BJ (cell line): ENCODE data around the gene SRSF4. TPM values are rescaled to one million over a fixed set of nuclear protein-coding genes. Genes with fewer than 3 reads are reported as not detected.

Source experiments
- CTCF ChIA-PET: fragments of 350-600 bp; formaldehyde crosslinking; extraction: SDS; loops from one replicate; lab custom pipeline; 2021; ENCODE audit warnings: antibody characterized with exemption, inconsistent platforms; lab: Yijun Ruan, JAX
- POLR2A ChIA-PET: fragments of 300-600 bp; sonication (Branson Sonifier 250); formaldehyde crosslinking; extraction: SDS; loops from one replicate; lab custom pipeline; 2021; ENCODE audit warnings: antibody characterized with exemption; lab: Charles Lee
- DNase-seq: peaks from one replicate; pipeline ENCODE4 v3.0.0-alpha.2; 2011; ENCODE audit warnings: low read depth
- H3K27me3 ChIP-seq: 2 replicates; pipeline ENCODE4 v1.6.0; 2011; ENCODE audit warnings: low read length; ENCODE audit not compliant: control insufficient read depth, insufficient read depth
- H3K36me3 ChIP-seq: 2 replicates; pipeline ENCODE4 v1.5.1; 2011; ENCODE audit warnings: low read length; ENCODE audit not compliant: control insufficient read depth, insufficient read depth
- H3K4me3 ChIP-seq: 2 replicates; pipeline ENCODE4 v1.5.1; 2011; ENCODE audit warnings: low read depth, mild to moderate bottlenecking, control low read depth, low read length
- polyA plus RNA-seq: library from polyadenylated mRNA; depleted of rRNA; stranded (reverse); fragments of >200 nt; gene quantifications from 2 replicates; pipeline ENCODE4 v1.2.3, GENCODE V29; 2011; rRNA removed
- small RNA-seq: library from RNA; depleted of rRNA; stranded (forward); fragments of <200 nt; gene quantifications from one replicate; pipeline ENCODE3, GENCODE V24; 2012; ENCODE audit warnings: low replicate concordance, low read depth; ENCODE audit not compliant: insufficient read length
- TF ChIP-seq, protein P1 (sequence below): IDR thresholded peaks from 2 replicates; pipeline ENCODE4 v1.5.1; 2011; ENCODE audit warnings: low read depth, mild to moderate bottlenecking, control low read depth, inconsistent platforms, low read length, moderate library complexity; ENCODE audit not compliant: insufficient read depth

SRSF4 gene
- polyA plus RNA-seq, 1 experiment = 19.6 TPM

DNA sequence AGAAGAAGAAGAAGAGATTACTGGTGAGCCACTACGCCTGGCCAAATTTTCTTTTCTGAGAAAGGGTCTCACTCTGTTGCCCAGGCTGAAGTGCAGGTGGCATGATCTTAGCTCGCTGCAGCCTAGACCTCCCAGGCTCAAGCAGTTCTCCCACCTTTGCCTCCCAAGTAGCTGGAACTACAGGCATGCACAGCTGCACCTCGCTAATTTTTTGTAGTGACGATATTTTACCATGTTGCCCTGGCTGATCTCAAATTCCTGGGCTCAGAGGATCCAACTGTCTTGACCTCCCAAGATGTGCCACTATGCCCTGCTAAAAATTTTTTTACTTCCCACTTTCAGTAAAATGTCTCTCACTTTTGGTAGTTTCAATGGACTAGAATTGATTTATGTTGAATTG, 82.4 kb downstream of the SRSF4 start:
- CTCF ChIA-PET = interaction anchor here (1.5 kb wide), 1 partner anchor 1281 kb away, joined by 5 read pairs; no protein-coding TSS in a partner anchor
- H3K27me3 ChIP-seq = no peaks in the 10 kb centered on the region
- no peak overlapping the region for H3K4me3 ChIP-seq
- TF ChIP-seq, protein P1, sequence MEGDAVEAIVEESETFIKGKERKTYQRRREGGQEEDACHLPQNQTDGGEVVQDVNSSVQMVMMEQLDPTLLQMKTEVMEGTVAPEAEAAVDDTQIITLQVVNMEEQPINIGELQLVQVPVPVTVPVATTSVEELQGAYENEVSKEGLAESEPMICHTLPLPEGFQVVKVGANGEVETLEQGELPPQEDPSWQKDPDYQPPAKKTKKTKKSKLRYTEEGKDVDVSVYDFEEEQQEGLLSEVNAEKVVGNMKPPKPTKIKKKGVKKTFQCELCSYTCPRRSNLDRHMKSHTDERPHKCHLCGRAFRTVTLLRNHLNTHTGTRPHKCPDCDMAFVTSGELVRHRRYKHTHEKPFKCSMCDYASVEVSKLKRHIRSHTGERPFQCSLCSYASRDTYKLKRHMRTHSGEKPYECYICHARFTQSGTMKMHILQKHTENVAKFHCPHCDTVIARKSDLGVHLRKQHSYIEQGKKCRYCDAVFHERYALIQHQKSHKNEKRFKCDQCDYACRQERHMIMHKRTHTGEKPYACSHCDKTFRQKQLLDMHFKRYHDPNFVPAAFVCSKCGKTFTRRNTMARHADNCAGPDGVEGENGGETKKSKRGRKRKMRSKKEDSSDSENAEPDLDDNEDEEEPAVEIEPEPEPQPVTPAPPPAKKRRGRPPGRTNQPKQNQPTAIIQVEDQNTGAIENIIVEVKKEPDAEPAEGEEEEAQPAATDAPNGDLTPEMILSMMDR = no peak
- no peaks in the 10 kb centered on the region; the same call in 1 of the 2 replicates for H3K36me3 ChIP-seq
- POLR2A ChIA-PET = no interaction called here
- no peak for DNase-seq

Small RNA genes within 50 kb of the gene (small RNA-seq; reads per million reads assigned to genes)
- gene RF02271 = not detected

Other genes starting within 250 kb of the SRSF4 start
- gene TMEM200B, start 58.0 kb downstream of the SRSF4 start, polyA plus RNA-seq = 16.3 and 18.8 TPM in 2 replicates
- 20.9 and 35.6 TPM in 2 replicates for gene MECR, start 49.0 kb upstream of the SRSF4 start, polyA plus RNA-seq
- gene PTPRU, start 54.6 kb upstream of the SRSF4 start, polyA plus RNA-seq = 12.8 and 19.8 TPM in 2 replicates